Superior temporal gyrus (tissue), 1 donor: ENCODE measurements around the gene GNL2.

Experiments used
- DNase-seq: peaks from one replicate; pipeline ENCODE4 v3.0.0-alpha.2; 2016; ENCODE audit errors: extremely low spot score

GNL2 gene

DNA sequence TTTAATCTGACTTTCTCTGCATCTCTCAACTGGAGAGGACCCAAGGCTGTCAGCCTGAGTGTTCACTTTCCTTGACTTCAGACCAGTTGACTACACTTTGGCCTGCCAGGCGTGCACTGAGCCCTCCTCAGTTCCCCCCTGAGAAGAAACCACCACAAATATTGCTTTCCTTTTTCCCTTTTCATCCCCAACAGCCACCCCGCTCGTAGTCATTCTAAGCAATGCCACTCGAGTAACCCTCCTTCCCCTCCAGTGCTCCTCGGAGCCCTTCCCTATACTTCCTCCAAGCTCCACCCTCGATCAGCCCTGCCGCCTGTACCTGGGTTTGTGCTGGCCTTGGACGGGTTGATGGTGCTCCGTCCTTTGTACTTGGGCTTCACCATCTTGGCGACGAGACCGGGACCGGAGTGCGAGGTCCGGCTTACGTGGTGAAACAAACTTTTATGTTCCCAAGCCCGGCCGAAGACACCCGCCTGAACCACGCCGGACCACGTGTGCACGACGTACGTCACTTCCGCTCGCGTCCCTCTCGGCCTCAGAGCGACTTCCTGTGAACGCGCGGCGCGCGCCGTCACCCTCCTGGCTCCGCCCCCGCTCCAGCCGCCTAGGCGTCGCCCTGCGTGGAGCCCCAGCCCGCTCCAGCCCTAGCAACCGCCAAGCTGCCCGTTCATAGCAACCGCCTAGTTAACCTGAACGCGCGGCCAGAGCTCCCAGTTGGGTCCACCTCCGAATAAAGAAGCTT, at the start of gene GNL2:
GNL2 (minus strand) TSS at position 498 of the 742 bp plus-strand sequence; CDS start at position 383, 115 bp downstream.
- DNase-seq: peak; percentile 97

DNA sequence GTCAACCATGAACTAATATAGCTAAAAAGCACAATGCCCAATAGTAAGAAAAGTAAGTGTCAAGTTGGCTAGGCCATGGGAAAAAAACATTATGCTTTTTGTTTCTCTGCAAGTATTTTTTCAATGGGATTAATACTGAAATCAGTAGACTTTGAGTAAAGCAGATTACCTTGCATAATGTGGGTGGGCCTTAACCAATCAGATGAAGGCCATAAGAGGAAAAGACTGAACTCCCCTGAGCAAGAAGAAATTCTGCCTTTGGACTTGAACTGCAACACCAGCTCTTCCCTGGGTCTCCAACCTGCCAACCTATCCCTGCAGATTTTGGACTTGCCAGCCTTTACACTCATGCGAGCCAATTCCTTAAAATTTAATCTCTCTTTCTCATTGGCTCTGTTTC, 45.3 kb upstream of the GNL2 start:
- DNase-seq: no peak

DNA sequence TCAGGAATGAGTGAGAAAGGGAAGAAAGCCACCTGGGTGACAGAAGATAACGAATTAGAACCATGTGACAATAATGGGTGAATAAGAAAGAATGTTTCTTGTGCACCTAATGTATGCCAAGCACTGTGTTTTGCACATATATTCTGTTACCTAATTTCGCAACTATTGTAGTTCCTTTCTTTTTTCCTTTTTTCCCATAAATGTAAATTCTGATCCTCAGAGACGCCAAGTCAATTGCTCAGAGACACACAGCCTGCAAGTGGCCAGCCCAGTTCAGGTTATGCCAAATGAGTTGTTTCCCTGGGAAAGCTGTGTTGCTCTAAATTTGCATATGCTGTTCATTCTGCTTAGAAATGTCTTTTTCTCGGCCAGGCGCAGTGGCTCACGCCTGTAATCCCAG, 40.7 kb upstream of the GNL2 start:
- DNase-seq: no peak

DNA sequence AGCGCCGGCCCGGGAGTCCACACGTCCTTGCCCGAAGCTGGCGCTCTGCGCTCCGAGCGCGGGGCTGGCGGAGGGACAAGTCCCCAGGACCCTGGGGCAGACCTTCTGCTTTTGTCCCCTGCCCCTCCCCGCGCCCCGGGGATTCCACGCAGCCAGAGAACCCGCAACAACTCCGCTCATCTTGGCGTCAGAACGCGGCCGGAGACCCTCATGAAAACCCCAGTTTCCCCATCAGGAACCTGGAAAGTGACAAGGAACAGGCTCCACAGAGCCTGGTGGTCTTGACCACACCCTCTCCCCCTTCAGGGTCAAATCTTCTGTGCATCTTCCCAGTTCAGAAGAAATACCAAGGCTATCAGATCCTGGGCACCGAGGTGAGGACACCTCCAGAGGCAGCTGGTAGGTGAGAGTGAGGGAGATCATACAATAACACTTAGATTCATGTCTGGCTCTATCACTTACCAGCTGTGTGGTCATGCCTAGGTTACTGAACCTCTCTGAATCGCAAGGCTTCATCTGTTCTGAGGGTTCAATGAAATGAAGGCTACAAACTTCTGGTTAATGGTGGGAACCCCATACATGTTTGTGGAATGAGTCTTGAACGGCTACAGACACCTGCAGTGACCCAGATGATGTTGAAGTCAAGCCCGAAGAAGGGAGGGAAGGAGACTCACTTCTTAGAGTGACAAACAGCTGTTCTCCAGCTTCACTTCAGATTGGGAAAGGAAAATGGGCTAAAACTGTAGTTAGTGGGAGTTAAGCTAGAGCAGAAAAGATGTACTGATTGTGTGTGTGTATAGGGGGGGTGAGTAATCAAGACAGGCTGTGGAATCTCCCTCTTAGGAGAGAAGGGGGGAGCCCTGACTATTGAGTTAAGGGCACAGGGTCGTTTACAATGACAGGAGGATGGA, 39.5 kb upstream of the GNL2 start:
- DNase-seq: no peak

DNA sequence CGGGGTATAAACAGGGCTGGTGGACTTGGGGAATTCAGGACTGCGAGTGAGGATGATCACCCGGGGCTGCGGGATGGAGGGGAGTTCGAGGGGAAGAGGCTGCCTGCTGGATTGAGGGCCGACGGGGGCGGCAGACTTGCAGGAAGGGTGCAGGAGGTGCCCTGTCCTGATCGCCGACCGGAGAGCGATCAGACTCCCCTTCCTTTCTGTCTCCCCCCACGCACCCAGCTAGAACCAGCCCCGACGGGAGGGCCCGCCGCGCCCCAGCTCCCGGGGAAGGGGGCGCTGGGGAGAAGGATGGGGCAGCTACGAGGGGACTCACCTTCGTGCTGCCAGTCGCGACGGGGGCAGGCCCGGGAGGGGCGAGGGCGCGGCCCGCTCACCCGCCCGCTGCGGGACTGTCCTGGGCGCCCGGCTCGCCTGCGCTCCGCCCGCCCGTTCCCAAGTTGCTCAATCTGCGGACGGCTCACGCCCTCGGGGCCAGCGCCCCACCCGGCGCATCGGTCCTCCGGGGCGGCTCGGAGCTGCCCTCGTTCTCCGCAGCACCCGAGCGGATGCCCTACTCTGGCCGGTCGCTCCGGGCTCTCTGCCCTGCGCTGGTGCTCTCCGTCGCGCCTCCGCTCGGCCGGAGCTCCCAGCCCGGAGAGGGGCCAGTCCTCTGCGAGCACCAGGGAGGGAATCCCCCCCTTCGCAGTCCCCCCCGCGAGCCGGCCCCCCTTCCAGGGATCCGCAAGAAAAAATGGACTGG, 38.7 kb upstream of the GNL2 start, which contains the start of gene RSPO1:
RSPO1 (minus strand) TSS at position 649 of the 748 bp plus-strand sequence. CDS start 5,231 bp downstream, outside the sequence.
- DNase-seq: no peak

DNA sequence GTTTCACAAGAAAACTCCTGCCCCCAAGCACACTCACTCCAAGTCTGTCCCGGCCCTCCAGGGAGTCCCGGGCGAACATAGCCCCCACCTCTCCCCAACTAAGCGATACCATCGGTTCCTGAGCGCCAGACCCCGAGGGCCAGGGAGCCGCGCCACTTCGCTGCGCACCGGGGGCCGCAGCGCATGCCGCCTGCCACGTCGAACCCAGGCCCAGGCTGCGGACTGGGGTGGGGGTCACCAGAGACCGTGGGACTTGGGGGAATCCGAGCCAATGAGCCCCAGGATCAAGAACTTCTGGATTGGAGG, 38.2 kb upstream of the GNL2 start:
- no peak for DNase-seq

DNA sequence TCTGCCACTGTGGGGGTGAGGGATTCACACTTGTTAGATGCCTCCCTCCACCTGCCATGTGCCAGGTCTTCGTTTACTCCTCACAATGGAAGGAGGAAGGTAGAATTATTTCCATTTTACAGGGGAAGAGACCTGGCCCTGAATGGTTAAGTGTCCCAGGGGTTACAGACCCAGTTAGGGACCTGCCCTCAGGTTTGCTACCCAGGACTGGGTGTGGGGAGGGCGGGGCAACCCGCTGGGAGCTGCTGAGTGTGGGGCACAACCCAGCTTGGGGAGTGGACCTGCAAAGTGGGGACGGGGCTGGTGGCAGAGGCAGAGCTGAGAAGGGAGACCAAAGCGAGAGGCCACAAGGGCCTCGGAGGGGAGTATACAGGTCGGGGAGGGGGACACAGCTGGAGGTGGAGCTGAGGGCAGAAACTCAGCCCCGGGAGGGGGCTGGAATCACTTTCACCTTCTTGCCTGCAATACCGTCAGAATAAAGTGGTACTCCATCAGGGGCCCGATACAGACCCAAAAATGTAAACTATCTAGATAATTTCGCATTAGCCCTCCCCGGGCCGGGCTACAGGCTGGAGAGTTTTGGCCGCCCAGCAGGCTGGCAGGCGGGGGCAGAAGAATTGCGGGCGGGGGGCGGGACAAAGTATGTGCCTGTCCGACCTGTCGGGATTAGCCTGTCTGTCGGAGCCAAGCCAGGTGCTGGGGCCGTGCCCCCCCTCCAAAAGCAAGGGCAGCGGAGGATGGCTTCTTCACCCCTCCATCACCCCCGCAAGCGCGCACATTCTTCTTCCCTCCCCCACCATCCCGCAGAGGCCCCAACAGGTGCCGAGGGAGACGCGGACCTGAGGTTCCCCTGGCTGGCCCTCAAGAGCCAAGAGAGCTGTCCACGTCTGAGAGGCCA, 37.6 kb upstream of the GNL2 start:
- DNase-seq: no peak

DNA sequence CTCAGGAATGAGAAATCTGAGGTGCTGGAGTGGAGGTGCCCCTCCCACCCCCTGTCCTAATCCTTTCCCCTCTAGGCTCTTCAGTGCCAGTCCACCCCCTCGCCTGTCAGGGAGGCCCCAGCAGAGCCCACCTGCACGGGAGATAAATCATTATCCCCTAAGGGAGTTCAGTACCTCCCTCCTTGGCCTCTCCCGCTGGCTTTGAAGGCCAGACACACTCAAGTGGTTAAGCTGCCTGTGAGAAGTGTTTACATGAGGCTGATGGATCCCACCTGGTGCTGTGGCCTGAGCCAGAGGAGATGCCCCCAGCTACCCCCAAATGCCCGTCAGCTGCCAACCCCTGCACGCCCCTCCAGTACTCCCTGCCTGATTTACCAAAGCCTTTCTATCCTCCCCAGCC, 35.3 kb upstream of the GNL2 start:
- no peak for DNase-seq

DNA sequence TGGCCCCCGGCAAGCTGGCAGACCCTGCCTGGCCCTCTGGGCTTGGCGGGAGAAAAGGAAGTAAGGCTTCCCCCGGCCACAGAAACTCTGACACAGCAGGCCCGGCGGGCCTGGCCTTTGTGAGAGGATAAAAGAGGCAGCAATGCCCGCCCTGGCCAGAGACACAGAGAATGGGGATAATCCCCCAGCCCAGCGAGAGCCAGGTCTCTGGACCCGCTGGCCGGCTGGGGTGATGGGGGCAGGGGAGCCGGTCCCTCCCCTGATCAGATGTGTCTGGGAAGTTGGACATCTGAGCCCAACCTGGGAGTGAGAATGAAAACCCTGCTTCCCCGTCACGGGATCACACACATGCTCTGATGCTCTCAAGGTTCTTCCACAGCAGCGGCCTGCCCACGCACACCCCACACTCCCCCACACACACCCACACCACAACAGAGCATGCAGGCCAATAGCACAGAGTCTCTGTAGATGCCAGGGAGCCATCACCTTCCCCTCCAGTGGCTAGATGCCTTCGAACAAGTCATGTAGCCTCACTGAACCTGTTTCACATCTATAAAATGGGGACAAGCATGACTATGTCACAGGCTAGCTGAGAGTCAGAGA, 34.8 kb upstream of the GNL2 start:
- no peak for DNase-seq

DNA sequence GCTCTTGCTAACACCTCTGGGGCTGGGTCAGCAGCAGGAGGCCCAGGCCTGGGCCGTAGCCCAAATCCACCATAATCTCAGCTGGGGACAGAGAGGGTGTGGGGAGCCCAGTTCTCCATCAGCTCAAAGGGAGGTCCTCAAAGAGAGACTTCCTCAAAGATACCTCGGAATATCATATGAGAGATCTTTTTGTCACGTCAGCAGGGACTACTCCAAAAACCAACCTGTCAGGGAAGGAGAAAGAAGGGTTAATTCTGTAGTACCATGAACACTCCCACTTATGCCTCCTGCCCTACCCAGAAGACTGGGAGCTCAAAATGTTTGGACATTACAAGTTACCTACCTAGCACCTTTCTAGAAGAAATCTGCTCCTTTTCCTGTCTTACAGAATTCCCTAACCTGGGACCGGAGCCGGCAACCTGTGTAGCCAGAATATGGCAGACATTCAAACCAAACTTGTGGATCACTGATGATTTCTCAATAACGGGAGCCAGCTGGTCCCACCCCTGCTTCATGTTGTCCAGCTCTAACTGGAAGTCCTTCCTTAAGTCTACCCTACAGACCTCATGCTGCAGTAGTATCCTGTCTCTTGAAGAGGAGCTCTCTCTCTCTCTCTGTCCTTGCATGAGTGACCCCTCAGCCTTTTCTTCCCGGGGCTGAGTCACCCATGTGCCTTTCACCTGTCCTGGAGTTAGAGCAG, 34.1 kb upstream of the GNL2 start:
- no peak for DNase-seq

DNA sequence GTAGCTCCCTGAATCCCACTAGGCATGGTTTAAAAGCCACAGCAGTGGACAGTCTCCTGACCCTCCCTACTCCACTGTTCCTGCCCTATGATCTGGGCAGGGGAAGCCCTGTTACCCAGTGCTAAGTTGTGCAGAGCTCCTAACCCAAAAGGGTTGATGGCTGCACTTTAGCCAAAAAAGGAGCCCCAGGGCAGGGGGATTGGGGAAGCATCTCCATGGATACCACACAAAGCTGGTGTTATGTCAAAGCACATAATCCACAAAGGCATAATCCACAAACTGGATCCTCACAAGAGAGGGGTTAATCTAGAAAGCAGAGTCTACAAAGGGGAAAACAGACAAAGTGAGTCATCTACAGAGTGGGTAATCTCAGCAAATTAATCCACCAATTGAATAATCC, 33.3 kb upstream of the GNL2 start:
- no peak for DNase-seq

DNA sequence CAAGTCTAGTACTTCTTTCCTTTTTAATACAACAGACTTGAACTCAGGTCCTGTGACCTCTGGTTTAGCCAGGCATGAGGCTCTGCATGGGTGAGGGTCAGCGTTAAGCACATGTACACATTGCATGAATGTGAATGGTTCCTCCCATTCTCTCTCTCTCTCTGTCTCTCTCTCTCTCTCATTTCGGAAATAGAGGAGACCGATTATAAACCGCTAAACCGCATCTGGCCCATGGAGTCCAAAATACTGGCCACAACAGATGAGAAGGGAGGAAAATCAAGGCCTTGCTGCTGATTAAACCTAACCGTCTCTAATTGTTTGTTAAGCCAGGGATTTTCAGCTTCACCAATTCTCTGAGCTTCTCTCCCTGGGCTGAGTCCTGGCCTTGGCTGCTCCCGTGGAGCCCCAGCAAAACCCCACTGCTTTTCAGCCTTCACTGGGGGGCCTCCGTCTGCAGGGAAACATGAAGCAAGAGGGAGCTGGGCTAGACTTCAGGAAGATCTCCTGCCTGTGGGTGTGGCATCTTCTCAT, 32.4 kb upstream of the GNL2 start:
- DNase-seq: no peak

DNA sequence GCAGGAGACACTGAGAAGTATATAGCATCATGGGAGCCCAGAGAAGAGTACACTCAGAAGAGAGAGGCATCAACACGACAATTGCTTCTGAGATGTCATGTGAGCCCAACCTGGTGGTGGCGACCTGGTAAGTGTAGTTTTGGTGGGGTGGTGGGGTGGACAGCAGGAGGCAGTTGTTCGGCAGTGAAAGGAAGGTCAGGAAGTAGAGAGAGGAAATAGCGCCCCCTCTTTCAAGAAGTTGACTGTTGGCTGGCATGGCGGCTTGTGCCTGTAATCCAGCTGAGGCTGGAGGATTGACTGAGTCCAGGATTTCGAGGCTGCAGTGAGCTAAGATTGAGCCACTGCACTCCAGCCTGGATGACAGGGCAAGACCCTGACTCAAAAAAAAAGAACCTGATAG, 26.4 kb upstream of the GNL2 start:
- DNase-seq: no peak

DNA sequence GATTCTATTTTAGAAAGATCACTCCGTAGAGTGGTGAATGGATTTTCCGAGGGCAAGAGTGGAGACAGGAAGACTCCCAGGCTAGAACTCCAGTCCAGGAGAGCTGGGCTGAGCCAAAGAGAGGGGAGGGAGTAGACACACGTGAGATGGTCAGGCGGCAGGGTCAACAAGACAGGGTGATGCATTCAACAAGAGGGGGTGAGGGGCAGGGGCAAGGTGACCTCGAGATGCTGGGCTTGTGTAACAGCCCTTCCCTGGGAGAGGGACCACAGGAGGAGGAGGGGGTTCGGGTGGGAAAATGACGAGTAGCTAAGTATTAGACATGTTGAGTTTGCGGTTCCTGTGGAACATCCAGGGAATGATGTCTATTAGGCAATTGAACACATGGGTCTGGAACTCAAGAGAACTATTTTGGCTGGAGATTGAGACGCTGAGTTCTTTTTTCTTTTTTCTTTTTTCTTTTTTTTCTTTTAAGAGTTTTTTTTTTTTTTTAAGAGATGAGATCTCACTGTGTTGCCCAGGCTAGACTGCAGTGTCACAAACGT, 25.7 kb upstream of the GNL2 start:
- DNase-seq: no peak

DNA sequence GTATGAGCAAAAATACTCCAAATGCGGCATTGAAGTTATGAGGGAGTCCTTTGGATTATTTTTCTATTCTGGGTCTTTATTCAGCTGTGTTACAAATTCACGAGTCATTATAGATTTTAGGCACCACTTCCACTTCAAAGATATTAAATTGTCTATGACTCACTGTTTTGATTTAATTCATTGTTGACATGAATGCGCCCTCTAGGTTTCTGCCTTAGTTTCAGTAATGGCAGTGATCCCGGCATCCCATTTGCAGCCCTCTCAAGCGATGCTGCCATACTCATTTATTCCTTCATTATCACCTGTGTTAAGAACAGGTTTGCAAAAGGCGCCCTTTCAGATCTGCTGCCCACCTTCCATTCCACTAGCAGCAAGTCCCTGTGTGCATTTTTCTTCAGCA, 25.0 kb upstream of the GNL2 start:
- DNase-seq: no peak

DNA sequence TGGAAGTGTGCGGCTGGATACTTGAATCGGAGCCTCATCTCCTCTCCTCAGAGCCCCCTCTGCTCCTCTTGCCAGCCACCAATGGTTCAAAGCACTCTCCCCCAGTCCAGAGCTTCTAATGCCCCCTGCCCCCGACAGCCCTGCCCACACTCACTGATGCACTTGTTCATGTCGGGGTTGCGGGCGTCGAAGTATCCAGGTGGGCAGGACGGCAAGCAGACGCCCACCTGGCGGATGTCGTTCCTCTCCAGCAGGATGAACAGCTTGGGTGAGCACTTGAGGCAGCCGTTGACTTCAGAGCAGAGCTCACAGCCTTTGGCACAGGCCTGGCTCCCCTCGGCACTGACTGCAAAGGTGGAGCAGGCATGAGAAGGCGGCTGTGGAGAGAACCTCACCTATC, 20.6 kb upstream of the GNL2 start:
- DNase-seq: no peak

DNA sequence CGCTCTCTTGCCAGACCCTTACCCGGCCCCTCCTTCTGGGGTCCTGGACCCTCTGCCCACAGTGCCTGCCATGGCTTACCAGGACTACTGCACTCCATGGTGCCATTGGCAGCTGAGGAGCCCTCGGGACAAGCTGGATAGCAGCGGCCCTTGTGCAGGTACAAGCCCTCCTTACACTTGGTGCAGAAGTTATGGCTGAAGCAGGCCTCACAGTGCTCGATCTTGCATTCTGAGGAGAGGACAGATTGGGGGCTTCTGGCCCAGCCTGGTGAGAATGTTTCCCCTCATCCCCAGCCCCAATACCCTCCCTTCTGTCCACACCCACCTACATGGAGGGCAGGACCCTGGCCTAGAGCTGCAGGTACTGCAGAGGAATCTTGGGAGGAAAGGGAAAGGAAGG, 18.4 kb upstream of the GNL2 start:
- DNase-seq: no peak

DNA sequence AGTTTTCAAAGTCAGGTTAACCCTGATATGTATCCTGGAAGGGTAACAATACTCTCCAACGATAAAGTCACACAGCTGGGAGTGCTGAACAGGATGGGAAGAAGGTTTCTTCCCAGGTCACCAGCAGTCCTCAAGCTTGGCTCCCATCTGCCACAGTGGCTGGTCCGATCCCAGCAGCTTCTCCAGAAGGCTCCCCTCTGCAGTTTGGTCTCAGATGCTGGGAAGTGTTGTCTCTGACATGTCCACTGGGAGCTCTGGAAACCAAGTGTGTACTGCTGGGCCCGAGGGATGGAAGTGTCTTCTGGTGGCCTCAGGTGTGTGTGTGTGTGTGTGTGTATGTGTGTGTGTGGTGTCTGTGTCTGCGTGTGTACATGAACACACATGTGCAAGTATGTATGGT, 16.4 kb upstream of the GNL2 start:
- DNase-seq: no peak

DNA sequence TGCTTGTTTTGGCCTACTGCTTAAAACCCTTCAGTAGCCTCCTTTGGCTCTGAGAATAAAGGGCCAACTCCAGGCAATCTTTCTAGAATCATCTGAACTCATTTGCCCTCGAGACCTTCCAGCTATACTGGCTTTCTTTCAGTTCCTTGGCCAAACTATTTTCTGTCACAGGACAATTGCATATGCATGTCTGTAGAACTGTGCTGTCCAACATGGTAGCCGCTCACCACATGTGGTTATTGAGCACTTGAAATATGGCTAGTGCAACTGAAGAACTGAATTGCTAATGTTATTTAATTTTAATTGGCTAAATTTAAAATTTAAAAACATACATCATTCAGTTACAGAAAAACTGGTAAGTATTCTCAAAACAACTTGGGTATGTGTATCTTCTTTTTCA, 14.3 kb upstream of the GNL2 start:
- no peak for DNase-seq

DNA sequence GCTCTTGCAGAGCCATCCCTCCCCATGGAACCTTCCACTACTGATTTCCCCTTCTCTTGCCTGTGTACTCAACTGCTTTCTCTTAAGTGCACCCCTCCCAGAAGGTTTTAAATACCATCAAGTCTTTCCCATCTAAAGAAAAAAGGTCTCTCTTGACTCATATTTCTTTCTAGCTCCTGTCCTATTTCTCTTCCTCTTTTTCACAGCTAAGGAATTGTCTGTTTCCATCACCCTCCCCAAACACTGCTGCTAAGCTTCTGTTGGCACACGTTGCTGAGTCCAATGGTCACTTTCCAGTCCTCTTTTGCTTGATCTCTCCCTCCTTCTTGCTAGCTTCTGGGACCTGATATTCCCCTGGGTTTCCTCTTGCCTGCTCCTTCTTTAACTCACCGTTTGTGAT, 13.3 kb upstream of the GNL2 start:
- DNase-seq: no peak
